ENCODE results near the gene SULT4A1. TPM values are rescaled to one million over a fixed set of nuclear protein-coding genes. Genes with fewer than 3 reads are reported as not detected.

The SULT4A1 gene
- total RNA-seq, 2 donors from 2014 or later = not detected

GRCh38 chr22:43854121-43854785 lies 8.1 kb downstream of the SULT4A1 start:
- no peak for DNase-seq (ENCODE audit: low spot score)
- no peak overlapping the region for H3K27ac ChIP-seq
- H3K9me3 ChIP-seq = no peaks in the 10 kb centered on the region
- no peaks in the 10 kb centered on the region for H3K4me1 ChIP-seq (ENCODE audit: control insufficient read depth in 1 of 2, low read depth in 2 of 2)
- no peak for TF ChIP-seq CTCF (IDR thresholded peaks at IDR 0.05)
- no peak overlapping the region for H3K4me3 ChIP-seq
- no peak for ATAC-seq (ENCODE audit: insufficient number of reproducible peaks, low FRiP score, low read depth)
- H3K36me3 ChIP-seq = no peaks in the 10 kb centered on the region
- H3K27me3 ChIP-seq (replicated peaks; ENCODE audit: insufficient read depth) = no peaks in the 10 kb centered on the region

GRCh38 chr22:43853328-43853931 lies 8.9 kb downstream of the SULT4A1 start:
- Histone ChIP-seq H3K36me3 (no peaks in the 10 kb centered on the region), H3K27me3 (replicated peaks; ENCODE audit: insufficient read depth) (no peaks in the 10 kb centered on the region), H3K27ac (no peak overlapping the region), H3K4me3 (no peak overlapping the region), H3K9me3 (no peaks in the 10 kb centered on the region), H3K4me1 (ENCODE audit: control insufficient read depth in 1 of 2, low read depth in 2 of 2) (no peaks in the 10 kb centered on the region)
- TF ChIP-seq CTCF (IDR thresholded peaks at IDR 0.05) = no peak
- no peak for DNase-seq (ENCODE audit: low spot score)
- no peak for ATAC-seq (ENCODE audit: insufficient number of reproducible peaks, low FRiP score, low read depth)

GRCh38 chr22:43852573-43853327 lies 9.6 kb downstream of the SULT4A1 start:
- H3K9me3 ChIP-seq = no peaks in the 10 kb centered on the region
- DNase-seq (ENCODE audit: low spot score) (no peak), ATAC-seq (ENCODE audit: insufficient number of reproducible peaks, low FRiP score, low read depth) (no peak)
- no peaks in the 10 kb centered on the region for H3K36me3 ChIP-seq
- H3K27ac ChIP-seq = no peak overlapping the region
- no peaks in the 10 kb centered on the region for H3K27me3 ChIP-seq (replicated peaks; ENCODE audit: insufficient read depth)
- no peak overlapping the region for H3K4me3 ChIP-seq
- H3K4me1 ChIP-seq (ENCODE audit: control insufficient read depth in 1 of 2, low read depth in 2 of 2) = no peaks in the 10 kb centered on the region
- no peak for TF ChIP-seq CTCF (IDR thresholded peaks at IDR 0.05)

- no peak overlapping the region for H3K4me3 ChIP-seq
- no peak for DNase-seq (ENCODE audit: low spot score)
- no peak overlapping the region for H3K27ac ChIP-seq
- no peaks in the 10 kb centered on the region for H3K4me1 ChIP-seq (ENCODE audit: control insufficient read depth in 1 of 2, low read depth in 2 of 2)
- no peak for TF ChIP-seq CTCF (IDR thresholded peaks at IDR 0.05)
- no peak for ATAC-seq (ENCODE audit: insufficient number of reproducible peaks, low FRiP score, low read depth)
- H3K9me3 ChIP-seq = no peaks in the 10 kb centered on the region
- no peaks in the 10 kb centered on the region for H3K27me3 ChIP-seq (replicated peaks; ENCODE audit: insufficient read depth)
- H3K36me3 ChIP-seq = no peaks in the 10 kb centered on the region
Observed at GRCh38 chr22:43851979-43852307, 10.4 kb downstream of the SULT4A1 start.
